Stimulated activated CD8-positive, alpha-beta memory T cell treated with anti-CD3 and anti-CD28 coated beads, Interleukin-4, amount 100 ng/mL, for 24 hours (primary cell): ENCODE measurements around the gene CIB1.
"Not testable (repeated sequence)": the region's sequence is repeated elsewhere in the genome, so short reads cannot be mapped to it uniquely, and the experiment has no call there.

Experiments used
- DNase-seq: peaks from one replicate; pipeline ENCODE4 v3.0.0-alpha.2; 2020; ENCODE audit warnings: low read depth

Gene CIB1

GRCh38 chr15:90233387-90234095, at the start of gene CIB1:
TSS of gene CIB1 (minus strand) at chr15:90233941. CDS start at chr15:90233885, 56 bp downstream.
- DNase-seq, result peak; percentile 97

GRCh38 chr15:90281637-90282036, 47.9 kb upstream of the CIB1 start:
- not testable (repeated sequence) for DNase-seq

GRCh38 chr15:90280743-90281142, 47.0 kb upstream of the CIB1 start:
- not testable (repeated sequence) for DNase-seq

GRCh38 chr15:90278467-90278866, 44.7 kb upstream of the CIB1 start:
- not testable (repeated sequence) for DNase-seq

GRCh38 chr15:90271459-90272166, 37.9 kb upstream of the CIB1 start:
- no peak for DNase-seq

- DNase-seq, result no peak
Observed at GRCh38 chr15:90270502-90271150, 36.9 kb upstream of the CIB1 start.

GRCh38 chr15:90268415-90268814, 34.7 kb upstream of the CIB1 start:
- DNase-seq, result no peak

- no peak for DNase-seq
Observed at GRCh38 chr15:90266485-90266884, 32.7 kb upstream of the CIB1 start.

- peak; percentile 31 for DNase-seq
Observed at GRCh38 chr15:90266061-90266431, 32.3 kb upstream of the CIB1 start.

GRCh38 chr15:90265271-90266060, 31.7 kb upstream of the CIB1 start, which contains the start of gene NGRN:
TSS of gene NGRN (plus strand) at chr15:90265672. CDS start at chr15:90265713, 41 bp downstream.
- peak; percentile 87 for DNase-seq

GRCh38 chr15:90264671-90265070, 30.9 kb upstream of the CIB1 start:
- no peak for DNase-seq

- no peak for DNase-seq
Observed at GRCh38 chr15:90262426-90262825, 28.7 kb upstream of the CIB1 start.

GRCh38 chr15:90261811-90262210, 28.1 kb upstream of the CIB1 start:
- no peak for DNase-seq

- not testable (repeated sequence) for DNase-seq
Observed at GRCh38 chr15:90260731-90261130, 27.0 kb upstream of the CIB1 start.

- DNase-seq, result no peak
Observed at GRCh38 chr15:90259524-90259923, 25.8 kb upstream of the CIB1 start.

GRCh38 chr15:90257776-90258175, 24.0 kb upstream of the CIB1 start:
- no peak for DNase-seq

- DNase-seq, result peak; percentile 72
Observed at GRCh38 chr15:90249203-90249863, 15.6 kb upstream of the CIB1 start, which contains the start of gene TTLL13. TSS of gene TTLL13 (plus strand) at chr15:90249556. CDS start at chr15:90250631, 1,075 bp downstream.

GRCh38 chr15:90248789-90249202, 15.1 kb upstream of the CIB1 start:
- DNase-seq, result no peak

- DNase-seq, result no peak
Observed at GRCh38 chr15:90243943-90244639, 10.3 kb upstream of the CIB1 start.

- DNase-seq, result no peak
Observed at GRCh38 chr15:90241343-90242192, 7.8 kb upstream of the CIB1 start.
